GM18502 (cell line): ENCODE data around the gene KRTAP5-2.
"Not testable (repeated sequence)": the region's sequence is repeated elsewhere in the genome, so short reads cannot be mapped to it uniquely, and the experiment has no call there.

ENCODE experiments used
- ATAC-seq: cut with Tn5 transposase; IDR thresholded peaks from one replicate; pipeline ENCODE4 v1.9.1; 2021; ENCODE audit warnings: mild to moderate bottlenecking; ENCODE audit not compliant: unreplicated experiment, poor library complexity

Gene KRTAP5-2

GRCh38 chr11:1597994-1598380 lies at the start of gene KRTAP5-2:
KRTAP5-2 (minus strand) TSS chr11:1598294; CDS start chr11:1598250, 44 bp downstream.
- no peak for ATAC-seq

GRCh38 chr11:1646540-1646939 lies 48.4 kb upstream of the KRTAP5-2 start:
- ATAC-seq = not testable (repeated sequence)

GRCh38 chr11:1645357-1645821 lies 47.3 kb upstream of the KRTAP5-2 start:
- no peak for ATAC-seq

GRCh38 chr11:1644601-1645356 lies 46.7 kb upstream of the KRTAP5-2 start:
- no peak for ATAC-seq

GRCh38 chr11:1643146-1643690 lies 45.1 kb upstream of the KRTAP5-2 start:
- no peak for ATAC-seq

- ATAC-seq = no peak
These were observed 44.4 kb upstream of the KRTAP5-2 start for GRCh38 chr11:1642288-1643145.

GRCh38 chr11:1641096-1641495 lies 43.0 kb upstream of the KRTAP5-2 start:
- no peak for ATAC-seq

- ATAC-seq = no peak
These were observed 42.2 kb upstream of the KRTAP5-2 start for GRCh38 chr11:1640076-1640946.

- ATAC-seq = no peak
These were observed 41.6 kb upstream of the KRTAP5-2 start for GRCh38 chr11:1639666-1640065.

- ATAC-seq = no peak
These were observed 41.1 kb upstream of the KRTAP5-2 start for GRCh38 chr11:1639102-1639620.

GRCh38 chr11:1638344-1638743 lies 40.2 kb upstream of the KRTAP5-2 start:
- no peak for ATAC-seq

- no peak for ATAC-seq
These were observed 39.5 kb upstream of the KRTAP5-2 start for GRCh38 chr11:1637628-1638027.

GRCh38 chr11:1636291-1636950 lies 38.3 kb upstream of the KRTAP5-2 start:
- ATAC-seq = no peak

- no peak for ATAC-seq
These were observed 35.8 kb upstream of the KRTAP5-2 start for GRCh38 chr11:1633864-1634263.

- no peak for ATAC-seq
These were observed 34.1 kb upstream of the KRTAP5-2 start for GRCh38 chr11:1632053-1632714.

GRCh38 chr11:1631066-1631568 lies 33.0 kb upstream of the KRTAP5-2 start:
- no peak for ATAC-seq

- no peak for ATAC-seq
These were observed 32.2 kb upstream of the KRTAP5-2 start for GRCh38 chr11:1630271-1630670.

- ATAC-seq = no peak
These were observed 31.5 kb upstream of the KRTAP5-2 start, which contains the start of gene KRTAP5-5 for GRCh38 chr11:1629326-1630185. KRTAP5-5 (plus strand) TSS chr11:1629775; CDS start chr11:1629841, 66 bp downstream.
